ENCODE measurements around the gene MOCS3.
"Not testable (repeated sequence)": the region's sequence is repeated elsewhere in the genome, so short reads cannot be mapped to it uniquely, and the experiment has no call there.

MOCS3 gene

GRCh38 chr20:50969435-50969834, 10.8 kb downstream of the MOCS3 start:
- Histone ChIP-seq H3K27ac (no peak overlapping the region), H3K4me1 (no peaks in the 10 kb centered on the region), H3K9me3 (no peaks in the 10 kb centered on the region), H3K27me3 (no peaks in the 10 kb centered on the region), H3K36me3 (no peaks in the 10 kb centered on the region), H3K4me3 (no peak overlapping the region)
- intact Hi-C loops (cut with DNase I; ENCODE audit: low total_unique reads): no loop called here
- DNase-seq: no peak
- no peak for TF ChIP-seq CTCF (IDR thresholded peaks at IDR 0.05)

GRCh38 chr20:50969912-50970311, 11.3 kb downstream of the MOCS3 start:
- DNase-seq: no peak
- H3K9me3 ChIP-seq: no peaks in the 10 kb centered on the region
- no peaks in the 10 kb centered on the region for H3K4me1 ChIP-seq
- intact Hi-C loops (cut with DNase I; ENCODE audit: low total_unique reads): no loop called here
- no peaks in the 10 kb centered on the region for H3K27me3 ChIP-seq
- no peak overlapping the region for H3K4me3 ChIP-seq
- no peak overlapping the region for H3K27ac ChIP-seq
- no peaks in the 10 kb centered on the region for H3K36me3 ChIP-seq
- no peak for TF ChIP-seq CTCF (IDR thresholded peaks at IDR 0.05)

- no peak for TF ChIP-seq CTCF (IDR thresholded peaks at IDR 0.05)
- H3K27me3 ChIP-seq: peaks cover 0 to 17% of the 10 kb centered on the region in 2 donors
- H3K27ac ChIP-seq: no peak overlapping the region
- no peaks in the 10 kb centered on the region for H3K4me1 ChIP-seq
- no peak for DNase-seq
- intact Hi-C loops (cut with DNase I; ENCODE audit: low total_unique reads): no loop called here
- H3K9me3 ChIP-seq: no peaks in the 10 kb centered on the region
- no peak overlapping the region for H3K4me3 ChIP-seq
- no peaks in the 10 kb centered on the region for H3K36me3 ChIP-seq
Observed at GRCh38 chr20:50975701-50976330, 17.2 kb downstream of the MOCS3 start.

GRCh38 chr20:50977066-50978021, 18.7 kb downstream of the MOCS3 start:
- Histone ChIP-seq H3K27ac (no peak overlapping the region), H3K36me3 (no peaks in the 10 kb centered on the region), H3K9me3 (no peaks in the 10 kb centered on the region), H3K4me3 (no peak overlapping the region), H3K4me1 (no peaks in the 10 kb centered on the region), H3K27me3 (peaks cover 0 to 28% of the 10 kb centered on the region in 2 donors)
- intact Hi-C loops (cut with DNase I; ENCODE audit: low total_unique reads): no loop called here
- DNase-seq: no peak
- TF ChIP-seq CTCF (IDR thresholded peaks at IDR 0.05): no peak

GRCh38 chr20:50978533-50978932, 19.9 kb downstream of the MOCS3 start:
- H3K27me3 ChIP-seq: peaks cover 0 to 28% of the 10 kb centered on the region in 2 donors
- intact Hi-C loops (cut with DNase I; ENCODE audit: low total_unique reads); H3K4me3 ChIP-seq; DNase-seq; H3K36me3 ChIP-seq; H3K9me3 ChIP-seq; H3K27ac ChIP-seq; H3K4me1 ChIP-seq: not testable (repeated sequence)

- Histone ChIP-seq H3K36me3 (no peaks in the 10 kb centered on the region), H3K4me1 (no peaks in the 10 kb centered on the region), H3K9me3 (no peaks in the 10 kb centered on the region), H3K27me3 (peaks cover 0 to 36% of the 10 kb centered on the region in 2 donors), H3K27ac (no peak overlapping the region), H3K4me3 (no peak overlapping the region)
- TF ChIP-seq CTCF (IDR thresholded peaks at IDR 0.05): no peak
- intact Hi-C loops (cut with DNase I; ENCODE audit: low total_unique reads): loop anchor here (10.0 kb wide), 1 partner anchor 615 kb away; no protein-coding TSS in a partner anchor
- DNase-seq: no peak
Observed at GRCh38 chr20:50980071-50980681, 21.6 kb downstream of the MOCS3 start.
